Right lobe of liver (tissue), 4 donors: ENCODE data around the gene MIAT.

Experiments used
- POLR2A ChIP-seq: fragments of 450-650 bp; IDR thresholded peaks from one replicate; pipeline ENCODE4 v1.6.1; 2017; ENCODE audit warnings: antibody characterized with exemption, mild to moderate bottlenecking
- TF ChIP-seq, protein P1 (sequence below), 4 donors: fragments of 200-600 bp in 3 of 4; fragments of 450-650 bp in 1 of 4; IDR thresholded peaks; one replicate each; pipeline versions ENCODE4 v1.5.1 to v1.8.0; 2016 to 2022; ENCODE audit warnings: antibody characterized with exemption in 4 of 4, mild to moderate bottlenecking in 2 of 4
- donor health status: DM: no; HTN: no; CAD: no.
- donor health status: DM: no; HTN: no; CAD: no.
- donor health status: DM: no; HTN: yes; CAD: no.

DNA sequence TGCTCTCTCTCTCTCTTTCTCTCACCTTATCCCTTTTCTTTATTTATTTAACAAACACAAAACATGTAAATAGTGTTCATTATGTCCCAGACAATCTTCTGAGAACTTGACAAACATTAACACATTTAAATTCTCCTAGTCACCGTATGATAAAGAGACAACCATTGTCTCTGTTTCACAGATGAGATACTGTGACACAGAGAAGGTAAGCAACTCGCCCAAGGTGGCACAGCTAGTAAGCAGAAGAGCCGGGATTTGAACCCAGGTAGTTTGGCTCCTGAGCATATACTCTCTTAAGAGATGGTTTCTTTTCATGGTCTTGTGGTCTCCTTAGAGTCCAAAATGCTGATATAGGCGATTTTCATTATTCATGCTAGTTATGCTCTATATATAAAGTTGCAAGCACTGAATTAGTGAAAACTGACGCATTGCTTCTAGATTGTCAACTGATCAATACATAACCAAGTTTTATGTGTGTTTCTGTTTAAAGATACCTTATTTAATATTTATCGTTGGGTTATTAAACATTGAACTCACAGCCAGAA is 58.1 kb downstream of the MIAT start:
- TF ChIP-seq, protein P1, sequence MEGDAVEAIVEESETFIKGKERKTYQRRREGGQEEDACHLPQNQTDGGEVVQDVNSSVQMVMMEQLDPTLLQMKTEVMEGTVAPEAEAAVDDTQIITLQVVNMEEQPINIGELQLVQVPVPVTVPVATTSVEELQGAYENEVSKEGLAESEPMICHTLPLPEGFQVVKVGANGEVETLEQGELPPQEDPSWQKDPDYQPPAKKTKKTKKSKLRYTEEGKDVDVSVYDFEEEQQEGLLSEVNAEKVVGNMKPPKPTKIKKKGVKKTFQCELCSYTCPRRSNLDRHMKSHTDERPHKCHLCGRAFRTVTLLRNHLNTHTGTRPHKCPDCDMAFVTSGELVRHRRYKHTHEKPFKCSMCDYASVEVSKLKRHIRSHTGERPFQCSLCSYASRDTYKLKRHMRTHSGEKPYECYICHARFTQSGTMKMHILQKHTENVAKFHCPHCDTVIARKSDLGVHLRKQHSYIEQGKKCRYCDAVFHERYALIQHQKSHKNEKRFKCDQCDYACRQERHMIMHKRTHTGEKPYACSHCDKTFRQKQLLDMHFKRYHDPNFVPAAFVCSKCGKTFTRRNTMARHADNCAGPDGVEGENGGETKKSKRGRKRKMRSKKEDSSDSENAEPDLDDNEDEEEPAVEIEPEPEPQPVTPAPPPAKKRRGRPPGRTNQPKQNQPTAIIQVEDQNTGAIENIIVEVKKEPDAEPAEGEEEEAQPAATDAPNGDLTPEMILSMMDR (IDR thresholded peaks at IDR 0.05): no peak
- TF ChIP-seq POLR2A: no peak
